ENCODE measurements around the gene SLC7A5.

DNA sequence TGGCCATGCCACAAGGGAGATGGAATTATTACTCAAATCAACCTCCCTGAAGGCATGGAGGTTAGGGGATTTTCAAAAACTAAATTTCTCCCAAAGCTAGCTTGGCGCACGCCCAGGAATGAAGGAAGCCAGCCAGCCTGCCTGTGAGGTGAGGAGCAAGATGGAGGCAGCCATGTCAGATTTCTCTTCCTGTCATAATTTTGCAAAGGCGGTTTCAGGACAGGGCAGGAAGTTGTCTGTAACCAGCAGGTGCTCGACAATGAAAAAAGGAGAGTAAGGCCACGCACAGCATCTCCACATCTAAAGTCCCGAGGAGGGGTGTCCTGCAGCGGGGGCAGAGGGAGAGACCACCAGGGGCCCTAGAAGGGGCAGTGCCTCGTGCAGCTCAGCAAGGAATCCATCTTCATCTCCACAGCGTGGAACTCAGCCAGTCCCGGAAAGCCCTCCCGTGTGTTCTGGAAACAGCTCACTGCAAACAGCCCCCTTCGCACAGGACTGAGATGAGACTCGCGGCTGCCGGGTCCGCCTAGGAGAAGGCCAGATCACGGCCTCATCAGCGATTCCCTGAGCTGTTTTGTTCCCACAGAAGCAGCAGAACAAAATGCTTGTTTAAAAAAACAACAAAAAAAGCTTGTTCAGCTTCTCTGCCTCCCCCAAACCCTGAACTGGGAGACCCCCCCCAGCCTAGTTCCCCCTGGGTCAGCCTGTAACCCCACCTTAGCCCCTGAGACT is 47.8 kb downstream of the SLC7A5 start:
- TF ChIP-seq, protein P1, sequence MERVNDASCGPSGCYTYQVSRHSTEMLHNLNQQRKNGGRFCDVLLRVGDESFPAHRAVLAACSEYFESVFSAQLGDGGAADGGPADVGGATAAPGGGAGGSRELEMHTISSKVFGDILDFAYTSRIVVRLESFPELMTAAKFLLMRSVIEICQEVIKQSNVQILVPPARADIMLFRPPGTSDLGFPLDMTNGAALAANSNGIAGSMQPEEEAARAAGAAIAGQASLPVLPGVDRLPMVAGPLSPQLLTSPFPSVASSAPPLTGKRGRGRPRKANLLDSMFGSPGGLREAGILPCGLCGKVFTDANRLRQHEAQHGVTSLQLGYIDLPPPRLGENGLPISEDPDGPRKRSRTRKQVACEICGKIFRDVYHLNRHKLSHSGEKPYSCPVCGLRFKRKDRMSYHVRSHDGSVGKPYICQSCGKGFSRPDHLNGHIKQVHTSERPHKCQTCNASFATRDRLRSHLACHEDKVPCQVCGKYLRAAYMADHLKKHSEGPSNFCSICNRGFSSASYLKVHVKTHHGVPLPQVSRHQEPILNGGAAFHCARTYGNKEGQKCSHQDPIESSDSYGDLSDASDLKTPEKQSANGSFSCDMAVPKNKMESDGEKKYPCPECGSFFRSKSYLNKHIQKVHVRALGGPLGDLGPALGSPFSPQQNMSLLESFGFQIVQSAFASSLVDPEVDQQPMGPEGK (CRISPR knock-in tag; IDR thresholded peaks at IDR 0.05) = no peak
- TF ChIP-seq, protein P2, sequence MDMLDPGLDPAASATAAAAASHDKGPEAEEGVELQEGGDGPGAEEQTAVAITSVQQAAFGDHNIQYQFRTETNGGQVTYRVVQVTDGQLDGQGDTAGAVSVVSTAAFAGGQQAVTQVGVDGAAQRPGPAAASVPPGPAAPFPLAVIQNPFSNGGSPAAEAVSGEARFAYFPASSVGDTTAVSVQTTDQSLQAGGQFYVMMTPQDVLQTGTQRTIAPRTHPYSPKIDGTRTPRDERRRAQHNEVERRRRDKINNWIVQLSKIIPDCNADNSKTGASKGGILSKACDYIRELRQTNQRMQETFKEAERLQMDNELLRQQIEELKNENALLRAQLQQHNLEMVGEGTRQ (IDR thresholded peaks at IDR 0.05; ENCODE audit: low read depth, low read length) = no peak
- TF ChIP-seq, protein P2 (CRISPR knock-in tag; IDR thresholded peaks at IDR 0.05; ENCODE audit: borderline replicate concordance) = no peak
- TF ChIP-seq MEIS2 (CRISPR knock-in tag; IDR thresholded peaks at IDR 0.05) (no peak), ZNF891 (CRISPR knock-in tag; IDR thresholded peaks at IDR 0.05) (no peak), BORCS8-MEF2B (CRISPR knock-in tag; IDR thresholded peaks at IDR 0.05) (no peak), ZFP37 (CRISPR knock-in tag; IDR thresholded peaks at IDR 0.05; ENCODE audit: borderline replicate concordance) (no peak), POLR2A (IDR thresholded peaks at IDR 0.05; ENCODE audit: insufficient read depth in 1 of 2, low read depth in 2 of 2, low read length in 2 of 2) (no peak)
